ENCODE data around the gene UBA5.

DNA sequence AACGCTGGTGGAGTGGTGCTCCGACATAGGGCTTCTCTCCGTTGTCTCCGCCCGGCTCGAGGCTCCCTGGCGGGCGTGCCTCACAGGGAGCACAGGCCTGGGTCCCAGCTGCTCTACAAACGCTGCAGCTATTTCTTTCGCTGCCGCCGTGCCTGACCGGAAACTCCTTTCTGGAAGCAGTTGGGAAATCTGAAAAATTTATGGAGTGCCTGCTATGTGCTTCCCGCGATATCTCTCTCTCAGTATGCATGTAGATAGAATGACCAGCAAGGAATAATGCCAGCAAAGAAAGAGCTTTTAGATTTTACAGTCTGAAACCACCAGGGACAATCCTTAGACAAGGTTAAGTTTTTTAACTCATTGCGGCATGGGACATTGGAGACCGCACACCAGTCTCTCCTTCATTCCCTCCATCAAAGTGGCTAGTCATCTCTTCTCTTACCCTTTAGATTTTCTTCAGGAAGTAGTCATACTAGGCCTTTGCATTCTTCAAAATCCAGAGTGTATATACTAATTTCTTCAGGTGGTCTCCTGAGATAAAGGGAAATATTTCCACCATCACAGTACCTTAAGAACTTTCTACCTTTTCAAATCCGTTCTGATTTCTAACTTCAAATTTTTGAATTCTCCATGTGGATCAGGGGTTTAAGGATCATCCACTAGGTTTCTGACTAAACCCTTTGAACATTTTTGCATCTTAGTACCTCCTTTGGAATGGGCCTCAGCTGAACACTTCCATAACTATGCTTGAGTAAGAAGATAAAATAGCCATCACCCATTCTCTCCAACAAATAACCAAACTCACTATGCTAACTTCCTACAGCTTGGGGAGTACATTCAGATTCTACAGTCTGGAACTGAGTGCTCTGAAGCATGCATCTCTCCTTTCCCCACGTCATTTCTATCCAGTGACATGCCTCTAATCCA, 63.2 kb downstream of the UBA5 start:
- no peak for TF ChIP-seq ZC3H11A (IDR thresholded peaks at IDR 0.05)
- TF ChIP-seq, protein P1, sequence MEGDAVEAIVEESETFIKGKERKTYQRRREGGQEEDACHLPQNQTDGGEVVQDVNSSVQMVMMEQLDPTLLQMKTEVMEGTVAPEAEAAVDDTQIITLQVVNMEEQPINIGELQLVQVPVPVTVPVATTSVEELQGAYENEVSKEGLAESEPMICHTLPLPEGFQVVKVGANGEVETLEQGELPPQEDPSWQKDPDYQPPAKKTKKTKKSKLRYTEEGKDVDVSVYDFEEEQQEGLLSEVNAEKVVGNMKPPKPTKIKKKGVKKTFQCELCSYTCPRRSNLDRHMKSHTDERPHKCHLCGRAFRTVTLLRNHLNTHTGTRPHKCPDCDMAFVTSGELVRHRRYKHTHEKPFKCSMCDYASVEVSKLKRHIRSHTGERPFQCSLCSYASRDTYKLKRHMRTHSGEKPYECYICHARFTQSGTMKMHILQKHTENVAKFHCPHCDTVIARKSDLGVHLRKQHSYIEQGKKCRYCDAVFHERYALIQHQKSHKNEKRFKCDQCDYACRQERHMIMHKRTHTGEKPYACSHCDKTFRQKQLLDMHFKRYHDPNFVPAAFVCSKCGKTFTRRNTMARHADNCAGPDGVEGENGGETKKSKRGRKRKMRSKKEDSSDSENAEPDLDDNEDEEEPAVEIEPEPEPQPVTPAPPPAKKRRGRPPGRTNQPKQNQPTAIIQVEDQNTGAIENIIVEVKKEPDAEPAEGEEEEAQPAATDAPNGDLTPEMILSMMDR (IDR thresholded peaks at IDR 0.05), result no peak
- no peak for TF ChIP-seq SMC3 (IDR thresholded peaks at IDR 0.05)
- TF ChIP-seq, protein P2, sequence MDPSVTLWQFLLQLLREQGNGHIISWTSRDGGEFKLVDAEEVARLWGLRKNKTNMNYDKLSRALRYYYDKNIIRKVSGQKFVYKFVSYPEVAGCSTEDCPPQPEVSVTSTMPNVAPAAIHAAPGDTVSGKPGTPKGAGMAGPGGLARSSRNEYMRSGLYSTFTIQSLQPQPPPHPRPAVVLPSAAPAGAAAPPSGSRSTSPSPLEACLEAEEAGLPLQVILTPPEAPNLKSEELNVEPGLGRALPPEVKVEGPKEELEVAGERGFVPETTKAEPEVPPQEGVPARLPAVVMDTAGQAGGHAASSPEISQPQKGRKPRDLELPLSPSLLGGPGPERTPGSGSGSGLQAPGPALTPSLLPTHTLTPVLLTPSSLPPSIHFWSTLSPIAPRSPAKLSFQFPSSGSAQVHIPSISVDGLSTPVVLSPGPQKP (IDR thresholded peaks at IDR 0.05; ENCODE audit: low read depth, low read length), result no peak
- TF ChIP-seq POLR2A (IDR thresholded peaks at IDR 0.05; ENCODE audit: low read length), result peak; percentile 83
- 0 out of 5 replicates have a peak, but pooled peaks of 1 of the 2 experiments have one; percentile 31 for TF ChIP-seq JUN (IDR thresholded peaks at IDR 0.05)
- TF ChIP-seq, protein P3, sequence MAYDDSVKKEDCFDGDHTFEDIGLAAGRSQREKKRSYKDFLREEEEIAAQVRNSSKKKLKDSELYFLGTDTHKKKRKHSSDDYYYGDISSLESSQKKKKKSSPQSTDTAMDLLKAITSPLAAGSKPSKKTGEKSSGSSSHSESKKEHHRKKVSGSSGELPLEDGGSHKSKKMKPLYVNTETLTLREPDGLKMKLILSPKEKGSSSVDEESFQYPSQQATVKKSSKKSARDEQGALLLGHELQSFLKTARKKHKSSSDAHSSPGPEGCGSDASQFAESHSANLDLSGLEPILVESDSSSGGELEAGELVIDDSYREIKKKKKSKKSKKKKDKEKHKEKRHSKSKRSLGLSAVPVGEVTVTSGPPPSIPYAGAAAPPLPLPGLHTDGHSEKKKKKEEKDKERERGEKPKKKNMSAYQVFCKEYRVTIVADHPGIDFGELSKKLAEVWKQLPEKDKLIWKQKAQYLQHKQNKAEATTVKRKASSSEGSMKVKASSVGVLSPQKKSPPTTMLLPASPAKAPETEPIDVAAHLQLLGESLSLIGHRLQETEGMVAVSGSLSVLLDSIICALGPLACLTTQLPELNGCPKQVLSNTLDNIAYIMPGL (CRISPR knock-in tag; IDR thresholded peaks at IDR 0.05; ENCODE audit: borderline replicate concordance), result no peak
- no peak for TF ChIP-seq MAZ (IDR thresholded peaks at IDR 0.05; ENCODE audit: borderline replicate concordance, low read depth, low read length)
- no peak for TF ChIP-seq KDM1A (IDR thresholded peaks at IDR 0.05; ENCODE audit: low read depth)
- TF ChIP-seq RFX5 (IDR thresholded peaks at IDR 0.05), result no peak
- TF ChIP-seq GATA3 (IDR thresholded peaks at IDR 0.05; ENCODE audit: borderline replicate concordance), result no peak
- no peak for TF ChIP-seq RAD21 (conservative IDR thresholded peaks at IDR 0.05 in 1 of 2, IDR thresholded peaks at IDR 0.05 in 1 of 2)
- TF ChIP-seq POLR2AphosphoS2 (conservative IDR thresholded peaks at IDR 0.05; ENCODE audit: low read length), result no peak
- no peak for TF ChIP-seq JUNB (IDR thresholded peaks at IDR 0.05)
